Endothelial cell of umbilical vein (primary cell): ENCODE results near the gene TREML2. TPM values are rescaled to one million over a fixed set of nuclear protein-coding genes. Genes with fewer than 3 reads are reported as not detected.

Source experiments
- BruUV-seq: library from RNA; stranded (reverse); fragments of 400-500 nt; replicated peaks from 2 replicates; lab custom pipeline; 2021; lab: Mats Ljungman, UMichigan
- CTCF ChIA-PET: fragments of 300-600, 350-600 bp; sonication (Branson Sonifier 250); formaldehyde crosslinking; loops from one replicate; lab custom pipeline; 2021; ENCODE audit warnings: antibody characterized with exemption, inconsistent platforms; lab: Charles Lee
- POLR2A ChIA-PET: fragments of 300-600, 350-600 bp; sonication (Branson Sonifier 250); formaldehyde crosslinking; loops from one replicate; lab custom pipeline; 2021; ENCODE audit warnings: antibody characterized with exemption, inconsistent platforms; lab: Charles Lee
- DNase-seq: peaks from one replicate; pipeline ENCODE4 v3.0.0-alpha.2; 2011; ENCODE audit warnings: low read depth, low spot score
- FAIRE-seq: peaks from 2 replicates; lab custom pipeline; 2011; peaks lifted over from hg19 to GRCh38; lab: Jason Lieb, UNC
- H2AFZ ChIP-seq: 2 replicates; pipeline ENCODE4 v1.6.0; 2012; ENCODE audit warnings: low read depth, low read length, control low read depth, inconsistent platforms
- H3K27ac ChIP-seq: 2 replicates; pipeline ENCODE4 v1.5.1; 2011; ENCODE audit warnings: low read depth, mild to moderate bottlenecking, control low read depth, low read length, moderate library complexity; ENCODE audit not compliant: insufficient read depth
- H3K27me3 ChIP-seq, 2 experiments: 2 replicates each; pipeline versions ENCODE4 v1.6.0 to v1.6.1; 2011; ENCODE audit warnings: low read length in 2 of 2, mixed read lengths in 1 of 2; ENCODE audit not compliant: control insufficient read depth in 2 of 2, insufficient read depth in 2 of 2
- H3K36me3 ChIP-seq, 2 experiments: 2 replicates in 1 of 2; 3 replicates in 1 of 2; pipeline ENCODE4 v1.5.1; 2011; ENCODE audit warnings: low read length in 2 of 2, mild to moderate bottlenecking in 1 of 2, moderate library complexity in 1 of 2; ENCODE audit not compliant: control insufficient read depth in 2 of 2, insufficient read depth in 2 of 2; ENCODE audit errors: extremely low read depth in 1 of 2
- H3K4me1 ChIP-seq: 3 replicates; pipeline ENCODE4 v1.5.1; 2011; ENCODE audit warnings: mild to moderate bottlenecking, low read length; ENCODE audit not compliant: control insufficient read depth, insufficient read depth; ENCODE audit errors: extremely low read depth
- H3K4me2 ChIP-seq: 2 replicates; pipeline ENCODE4 v1.6.1; 2011; ENCODE audit warnings: low read length, control low read depth, mixed read lengths; ENCODE audit not compliant: insufficient read depth
- H3K4me3 ChIP-seq, 3 experiments: fragments of 200-600 bp in 1 of 3; sonication (generic), shearing (Covaris generic) in 1 of 3; replicated peaks in 1 of 3; 2 replicates each; pipeline ENCODE4 v1.5.1; 2011 to 2016; ENCODE audit warnings: control low read depth in 3 of 3, low read length in 3 of 3, mild to moderate bottlenecking in 2 of 3, inconsistent platforms in 1 of 3, low read depth in 1 of 3, moderate library complexity in 1 of 3; ENCODE audit not compliant: insufficient read depth in 1 of 3
- H3K79me2 ChIP-seq: 2 replicates; pipeline ENCODE4 v1.6.0; 2012; ENCODE audit warnings: low read length, inconsistent platforms; ENCODE audit not compliant: control insufficient read depth, insufficient read depth
- H3K9ac ChIP-seq: replicated peaks from 2 replicates; pipeline ENCODE3; 2011; ENCODE audit warnings: low read length, control low read depth; ENCODE audit not compliant: insufficient read depth; ENCODE audit errors: extremely low read depth
- H3K9me1 ChIP-seq: replicated peaks from 3 replicates; pipeline ENCODE4 v1.6.0; 2011; ENCODE audit warnings: mild to moderate bottlenecking, low read length; ENCODE audit not compliant: control insufficient read depth, insufficient read depth; ENCODE audit errors: extremely low read depth
- H3K9me3 ChIP-seq: replicated peaks from 2 replicates; pipeline ENCODE4 v1.5.1; 2012; ENCODE audit warnings: low read length, inconsistent platforms; ENCODE audit not compliant: control insufficient read depth, insufficient read depth
- H4K20me1 ChIP-seq: replicated peaks from 2 replicates; pipeline ENCODE3; 2011; ENCODE audit warnings: mild to moderate bottlenecking, low read length; ENCODE audit not compliant: control insufficient read depth, insufficient read depth; ENCODE audit errors: extremely low read depth
- EZH2 ChIP-seq: IDR thresholded peaks from 2 replicates; pipeline ENCODE4 v1.6.1; 2012; ENCODE audit warnings: borderline replicate concordance, low read depth, mild to moderate bottlenecking, moderate library complexity, low read length, inconsistent platforms; ENCODE audit not compliant: severe bottlenecking
- FOS ChIP-seq: IDR thresholded peaks from 2 replicates; pipeline ENCODE4 v1.6.1; 2011; ENCODE audit warnings: mild to moderate bottlenecking, low read length, moderate library complexity, borderline replicate concordance; ENCODE audit not compliant: insufficient read depth
- GATA2 ChIP-seq: IDR thresholded peaks from 2 replicates; pipeline ENCODE4 v1.7.0; 2011; ENCODE audit warnings: low read depth, mild to moderate bottlenecking, moderate library complexity, mixed read lengths, low read length; ENCODE audit not compliant: insufficient read length, insufficient read depth
- JUN ChIP-seq: IDR thresholded peaks from 2 replicates; pipeline ENCODE4 v1.6.1; 2011; ENCODE audit warnings: borderline replicate concordance, low read depth; ENCODE audit not compliant: insufficient read length, insufficient read depth
- MYC ChIP-seq: IDR thresholded peaks from one replicate; pipeline ENCODE4 v1.6.1; 2011; ENCODE audit warnings: mild to moderate bottlenecking, low read depth, low read length
- POLR2A ChIP-seq: IDR thresholded peaks from 2 replicates; pipeline ENCODE4 v1.6.1; 2012; ENCODE audit warnings: low read depth, mild to moderate bottlenecking, control low read depth, low read length
- POLR2AphosphoS5 ChIP-seq: IDR thresholded peaks from 2 replicates; pipeline ENCODE4 v1.6.1; 2012; ENCODE audit warnings: low read depth, mild to moderate bottlenecking, control low read depth, low read length, moderate library complexity; ENCODE audit not compliant: insufficient read depth
- dilution Hi-C: fragments of 300-500 bp; cut with MboI; formaldehyde crosslinking; loops from one replicate; pipeline ENCODE4 v1.15.0; 2019; ENCODE audit warnings: low sequenced_read_pairs; ENCODE audit not compliant: extremely low pct_ligation_motif_present
- intact Hi-C: fragments of 100-400 bp; cut with micrococcal nuclease; formaldehyde crosslinking; loops from one replicate; pipeline ENCODE4 v1.10.0; 2022
- polyA plus RNA-seq, 4 experiments: library from polyadenylated mRNA; depleted of rRNA in 3 of 4; stranded (reverse) in 3 of 4; unstranded in 1 of 4; fragments of >200 nt; gene quantifications; 2 replicates each; pipeline versions ENCODE4 v1.2.1 to v1.2.3, GENCODE V29; 2011 to 2012; ENCODE audit warnings: missing spikeins in 1 of 4
- total RNA-seq: library from RNA; stranded (reverse); gene quantifications from 2 replicates; pipeline ENCODE4 v1.2.3, GENCODE V29; 2021
- TF ChIP-seq, protein P1 (sequence below): IDR thresholded peaks from 2 replicates; pipeline ENCODE4 v1.6.1; 2011; ENCODE audit not compliant: insufficient read depth, insufficient read length
- TF ChIP-seq, protein P2 (sequence below), 2 donors: IDR thresholded peaks; 1 replicate in 1 of 2; 2 replicates in 1 of 2; pipeline ENCODE4 v1.5.1; 2011; ENCODE audit warnings: low read length in 2 of 2, mild to moderate bottlenecking in 2 of 2, moderate library complexity in 2 of 2, control low read depth in 1 of 2, inconsistent platforms in 1 of 2, low read depth in 1 of 2; ENCODE audit not compliant: insufficient read depth in 1 of 2; ENCODE audit errors: extremely low read depth in 1 of 2

The TREML2 gene
- total and polyA plus RNA-seq, 2 donors (not counting 3 experiments of a cell fraction or from before 2014, with no cell fraction given): not detected

DNA sequence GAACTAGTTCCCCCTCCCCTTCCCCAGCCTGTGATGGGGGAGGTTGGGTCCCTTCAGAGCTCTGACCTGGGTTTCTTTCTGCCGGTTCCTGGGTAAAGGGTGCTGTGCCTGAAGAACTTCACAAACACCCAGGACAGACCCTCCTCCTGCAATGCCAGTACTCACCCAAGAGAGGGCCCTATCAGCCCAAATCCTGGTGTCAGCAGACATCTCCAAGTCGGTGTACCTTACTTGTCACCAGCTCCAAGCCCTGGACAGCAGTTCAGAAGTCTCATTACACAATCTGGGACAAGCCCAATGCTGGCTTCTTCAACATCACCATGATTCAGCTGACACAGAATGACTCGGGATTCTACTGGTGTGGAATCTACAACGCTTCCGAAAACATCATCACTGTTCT lies 27.7 kb upstream of the TREML2 start:
- TF ChIP-seq FOS: no peak
- TF ChIP-seq, protein P1, sequence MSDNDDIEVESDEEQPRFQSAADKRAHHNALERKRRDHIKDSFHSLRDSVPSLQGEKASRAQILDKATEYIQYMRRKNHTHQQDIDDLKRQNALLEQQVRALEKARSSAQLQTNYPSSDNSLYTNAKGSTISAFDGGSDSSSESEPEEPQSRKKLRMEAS: no peak
- no peak for TF ChIP-seq POLR2A
- no peak for TF ChIP-seq GATA2
- no peak for TF ChIP-seq EZH2
- no peak for TF ChIP-seq MYC
- TF ChIP-seq, protein P2, sequence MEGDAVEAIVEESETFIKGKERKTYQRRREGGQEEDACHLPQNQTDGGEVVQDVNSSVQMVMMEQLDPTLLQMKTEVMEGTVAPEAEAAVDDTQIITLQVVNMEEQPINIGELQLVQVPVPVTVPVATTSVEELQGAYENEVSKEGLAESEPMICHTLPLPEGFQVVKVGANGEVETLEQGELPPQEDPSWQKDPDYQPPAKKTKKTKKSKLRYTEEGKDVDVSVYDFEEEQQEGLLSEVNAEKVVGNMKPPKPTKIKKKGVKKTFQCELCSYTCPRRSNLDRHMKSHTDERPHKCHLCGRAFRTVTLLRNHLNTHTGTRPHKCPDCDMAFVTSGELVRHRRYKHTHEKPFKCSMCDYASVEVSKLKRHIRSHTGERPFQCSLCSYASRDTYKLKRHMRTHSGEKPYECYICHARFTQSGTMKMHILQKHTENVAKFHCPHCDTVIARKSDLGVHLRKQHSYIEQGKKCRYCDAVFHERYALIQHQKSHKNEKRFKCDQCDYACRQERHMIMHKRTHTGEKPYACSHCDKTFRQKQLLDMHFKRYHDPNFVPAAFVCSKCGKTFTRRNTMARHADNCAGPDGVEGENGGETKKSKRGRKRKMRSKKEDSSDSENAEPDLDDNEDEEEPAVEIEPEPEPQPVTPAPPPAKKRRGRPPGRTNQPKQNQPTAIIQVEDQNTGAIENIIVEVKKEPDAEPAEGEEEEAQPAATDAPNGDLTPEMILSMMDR (IDR thresholded peaks at IDR 0.05; ENCODE audit: extremely low read depth in 1 of 2, insufficient read depth in 1 of 2, low read depth in 1 of 2, low read length in 2 of 2): no peak
- TF ChIP-seq POLR2AphosphoS5: no peak
- TF ChIP-seq JUN: no peak
- CTCF ChIA-PET: interaction anchor here (1.0 kb wide), 1 partner anchor 37 kb away, joined by 3 read pairs; no protein-coding TSS in a partner anchor
- H3K36me3 ChIP-seq: no peaks in the 10 kb centered on the region
- DNase-seq (no peak), FAIRE-seq (no peak)
- H3K4me3 ChIP-seq: no peak overlapping the region
- no peaks in the 10 kb centered on the region for H3K9me3 ChIP-seq
- H3K9me1 ChIP-seq: no peaks in the 10 kb centered on the region
- no peaks in the 10 kb centered on the region for H3K79me2 ChIP-seq
- H3K4me2 ChIP-seq: no peak overlapping the region
- no peak overlapping the region for H2AFZ ChIP-seq
- no peak overlapping the region for H3K27ac ChIP-seq
- H3K9ac ChIP-seq: no peak overlapping the region
- dilution Hi-C loops: no loop called here
- POLR2A ChIA-PET: no interaction called here
- BruUV-seq: no TSS peak
- peaks cover 0 to 8% of the 10 kb centered on the region in 2 experiments for H3K27me3 ChIP-seq
- H4K20me1 ChIP-seq: no peaks in the 10 kb centered on the region
- no peaks in the 10 kb centered on the region for H3K4me1 ChIP-seq
- intact Hi-C loops: no loop called here
